Activated T-cell treated with anti-CD3 and anti-CD28 coated beads, Interleukin-2, amount 50 U/mL, for 4 hours (primary cell): ENCODE results near the gene CHMP2B. TPM values are rescaled to one million over a fixed set of nuclear protein-coding genes. Genes with fewer than 3 reads are reported as not detected.
"Not testable (repeated sequence)": the region's sequence is repeated elsewhere in the genome, so short reads cannot be mapped to it uniquely, and the experiment has no call there.

Experiments used
- ATAC-seq, 2 donors: fragments of 200-7000 bp; cut with Tn5 transposase; one replicate each; pipeline ENCODE4 v1.10.0; 2021
- DNase-seq: peaks from one replicate; pipeline ENCODE4 v3.0.0-alpha.2; 2020
- H3K27me3 Mint-ChIP-seq: one replicate; pipeline ENCODE4 v1.8.0; 2021; ENCODE audit warnings: low read depth, mixed read lengths
- H3K36me3 Mint-ChIP-seq: one replicate; pipeline ENCODE4 v1.8.0; 2022; ENCODE audit warnings: mixed read lengths; ENCODE audit not compliant: insufficient read depth
- H3K4me1 Mint-ChIP-seq: one replicate; pipeline ENCODE4 v1.8.0; 2021; ENCODE audit warnings: low read depth, mixed read lengths
- H3K4me3 Mint-ChIP-seq: one replicate; pipeline ENCODE4 v1.8.0; 2021; ENCODE audit warnings: mild to moderate bottlenecking, moderate library complexity, mixed read lengths
- H3K9me3 Mint-ChIP-seq: one replicate; pipeline ENCODE4 v1.8.0; 2021; ENCODE audit warnings: mixed read lengths
- total RNA-seq, 3 donors: library from RNA; stranded (reverse); gene quantifications; one replicate each; pipeline ENCODE4 v1.2.1, GENCODE V29; 2021

CHMP2B gene
- total RNA-seq, 3 donors from 2014 or later = 32.4 to 40.0 (median 38.1) TPM

DNA sequence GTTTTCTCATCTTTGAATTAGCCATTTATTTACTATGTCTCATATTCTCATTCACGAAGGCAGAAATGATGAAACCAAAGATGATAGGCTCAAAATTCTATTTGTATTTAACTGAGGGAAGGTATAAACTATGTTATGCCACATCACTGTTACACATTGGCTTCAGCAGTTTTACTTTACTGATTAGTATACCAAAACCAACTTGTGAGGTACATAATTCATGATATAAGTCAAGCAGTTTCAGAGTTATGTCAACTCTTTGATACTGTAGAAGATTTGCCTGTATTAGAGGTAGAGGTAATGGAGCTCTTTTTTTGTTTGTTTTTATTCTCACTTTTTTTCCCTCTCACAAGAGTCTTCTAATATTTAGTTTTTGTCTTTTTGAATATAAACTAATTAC is 22.9 kb downstream of the CHMP2B start:
- H3K9me3 Mint-ChIP-seq = no peaks in the 10 kb centered on the region
- H3K4me1 Mint-ChIP-seq = peaks cover 3% of the 10 kb centered on the region
- ATAC-seq (no peak), DNase-seq (no peak)
- no peak overlapping the region for H3K4me3 Mint-ChIP-seq
- H3K36me3 Mint-ChIP-seq = peaks cover 37% of the 10 kb centered on the region
- H3K27me3 Mint-ChIP-seq = no peaks in the 10 kb centered on the region

DNA sequence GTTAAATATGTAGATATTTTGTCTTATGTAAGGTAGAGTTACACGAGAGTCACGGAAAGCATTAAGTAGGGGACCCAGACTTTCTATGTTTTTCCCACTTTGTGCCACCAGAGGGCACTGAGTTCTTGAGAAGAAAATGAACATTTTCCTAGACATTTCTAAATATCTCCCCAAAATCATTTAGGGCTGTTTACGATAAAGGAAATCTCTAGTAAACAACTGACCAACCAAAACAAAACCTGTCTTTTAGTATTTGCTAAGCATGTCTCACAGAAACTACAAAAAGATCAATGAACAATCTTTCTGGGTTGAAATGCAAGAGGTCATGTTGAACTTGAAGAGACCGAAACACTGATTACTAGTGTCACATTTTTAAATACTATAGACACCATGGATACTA is 33.2 kb downstream of the CHMP2B start:
- Mint-ChIP-seq H3K9me3 (no peaks in the 10 kb centered on the region), H3K36me3 (peaks cover 4% of the 10 kb centered on the region), H3K4me1 (no peaks in the 10 kb centered on the region), H3K4me3 (no peak overlapping the region), H3K27me3 (no peaks in the 10 kb centered on the region)
- peak; percentile 5 for DNase-seq
- no peak for ATAC-seq

DNA sequence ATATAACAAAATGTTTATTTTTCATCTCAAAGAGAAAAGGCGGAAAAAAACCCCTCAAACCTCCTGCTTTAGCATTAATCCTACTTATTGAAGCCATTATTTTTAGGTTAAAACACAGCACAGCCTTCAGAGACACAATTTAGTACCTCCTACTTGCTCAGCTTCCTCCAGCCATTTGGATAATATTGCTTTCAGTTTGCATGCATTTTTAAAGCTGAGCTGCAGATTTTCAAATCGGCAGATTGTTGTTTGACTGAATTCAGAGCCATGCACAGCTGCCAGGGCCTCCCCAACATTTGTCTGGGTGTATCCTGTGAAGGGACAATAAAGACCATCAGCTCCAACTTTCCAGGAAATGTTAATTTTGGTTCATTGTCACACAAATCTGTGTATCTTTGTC is 34.8 kb downstream of the CHMP2B start:
- Mint-ChIP-seq H3K27me3 (no peaks in the 10 kb centered on the region), H3K9me3 (no peaks in the 10 kb centered on the region), H3K4me1 (no peaks in the 10 kb centered on the region), H3K4me3 (no peak overlapping the region), H3K36me3 (no peaks in the 10 kb centered on the region)
- no peak for ATAC-seq
- DNase-seq = no peak

DNA sequence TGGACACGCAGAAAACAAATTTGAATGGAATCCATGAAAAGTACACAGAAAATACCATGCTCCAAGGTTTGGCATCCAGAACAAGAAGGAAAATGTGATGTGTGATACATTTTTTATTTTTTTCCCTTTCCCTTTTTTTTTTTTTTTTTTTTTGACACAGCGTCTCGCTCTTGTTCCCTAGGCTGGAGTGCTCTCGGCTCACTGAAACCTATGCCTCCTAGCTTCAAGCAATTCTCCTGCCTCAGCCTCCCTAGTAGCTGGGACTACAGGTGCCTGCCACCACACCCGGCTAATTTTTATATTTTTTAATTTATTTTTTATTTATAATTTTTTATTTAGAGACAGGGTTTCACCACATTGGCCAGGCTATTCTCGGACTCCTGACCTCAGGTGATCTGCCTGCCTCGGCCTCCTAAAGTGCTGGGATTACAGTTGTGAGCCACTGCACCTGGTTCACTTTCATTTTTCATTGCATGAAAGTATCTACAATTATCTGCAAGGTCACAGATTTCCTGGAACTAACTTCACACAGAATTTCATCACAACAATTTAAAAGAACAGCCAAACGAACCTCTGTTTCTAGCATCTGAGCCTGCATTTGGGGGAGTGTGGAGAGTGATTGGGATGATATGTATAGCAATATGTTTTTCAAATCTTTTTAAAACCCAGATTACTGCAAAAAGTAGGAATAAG is 41.0 kb downstream of the CHMP2B start:
- no peak overlapping the region for H3K4me3 Mint-ChIP-seq
- no peaks in the 10 kb centered on the region for H3K27me3 Mint-ChIP-seq
- H3K9me3 Mint-ChIP-seq = no peaks in the 10 kb centered on the region
- DNase-seq (no peak), ATAC-seq (no peak)
- H3K4me1 Mint-ChIP-seq = peaks cover 14% of the 10 kb centered on the region
- H3K36me3 Mint-ChIP-seq = no peaks in the 10 kb centered on the region

DNA sequence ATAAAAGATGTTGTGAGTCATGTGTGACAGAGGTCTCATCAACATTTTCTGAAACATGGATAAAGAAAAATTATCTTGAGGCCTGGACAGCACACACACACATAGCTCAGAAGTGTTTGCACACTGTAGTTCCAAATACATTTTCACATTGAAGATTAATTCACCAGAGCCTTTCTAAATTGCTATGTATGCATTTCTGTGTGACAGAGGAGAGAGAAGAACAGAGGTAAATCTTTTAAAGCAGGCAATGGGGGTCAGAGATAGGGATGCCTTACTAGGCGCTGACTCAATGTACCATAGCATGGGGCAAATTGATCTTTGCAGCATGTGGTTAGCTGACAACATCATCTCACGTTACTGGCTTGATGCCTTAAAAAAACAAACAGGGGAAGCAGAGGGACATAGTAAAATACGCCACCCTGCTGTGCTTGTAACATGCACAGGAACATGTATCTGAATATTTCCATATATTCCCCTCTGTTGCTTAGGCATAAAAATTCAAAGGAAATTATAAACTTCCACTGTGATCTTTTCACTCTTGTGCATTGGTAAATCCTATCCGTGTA is 41.6 kb downstream of the CHMP2B start:
- Mint-ChIP-seq H3K36me3 (no peaks in the 10 kb centered on the region), H3K9me3 (no peaks in the 10 kb centered on the region), H3K4me3 (no peak overlapping the region), H3K27me3 (no peaks in the 10 kb centered on the region), H3K4me1 (peaks cover 15% of the 10 kb centered on the region)
- DNase-seq = no peak
- no peak for ATAC-seq

DNA sequence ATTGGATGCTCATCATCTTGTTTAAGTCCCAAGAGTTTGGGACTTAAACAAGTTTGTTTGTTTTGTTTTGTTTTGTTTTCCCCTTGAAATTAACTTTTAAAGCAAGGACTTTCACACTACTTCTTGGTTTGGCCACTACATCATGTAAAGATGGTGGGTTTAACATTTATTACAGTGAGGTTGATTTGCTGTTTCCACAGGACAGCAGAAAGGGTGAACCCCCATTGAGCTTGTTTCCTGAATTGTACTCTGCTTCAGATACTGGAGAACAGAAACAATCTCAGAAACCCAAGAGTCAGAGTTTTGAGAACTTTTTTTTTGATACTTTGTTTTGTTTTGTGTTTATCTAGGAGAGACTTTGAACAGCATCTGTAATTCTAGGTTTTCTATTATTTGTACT is 42.6 kb downstream of the CHMP2B start:
- H3K4me3 Mint-ChIP-seq = no peak overlapping the region
- no peak for ATAC-seq
- no peaks in the 10 kb centered on the region for H3K36me3 Mint-ChIP-seq
- H3K4me1 Mint-ChIP-seq = peaks cover 15% of the 10 kb centered on the region
- no peaks in the 10 kb centered on the region for H3K27me3 Mint-ChIP-seq
- DNase-seq = no peak
- no peaks in the 10 kb centered on the region for H3K9me3 Mint-ChIP-seq

DNA sequence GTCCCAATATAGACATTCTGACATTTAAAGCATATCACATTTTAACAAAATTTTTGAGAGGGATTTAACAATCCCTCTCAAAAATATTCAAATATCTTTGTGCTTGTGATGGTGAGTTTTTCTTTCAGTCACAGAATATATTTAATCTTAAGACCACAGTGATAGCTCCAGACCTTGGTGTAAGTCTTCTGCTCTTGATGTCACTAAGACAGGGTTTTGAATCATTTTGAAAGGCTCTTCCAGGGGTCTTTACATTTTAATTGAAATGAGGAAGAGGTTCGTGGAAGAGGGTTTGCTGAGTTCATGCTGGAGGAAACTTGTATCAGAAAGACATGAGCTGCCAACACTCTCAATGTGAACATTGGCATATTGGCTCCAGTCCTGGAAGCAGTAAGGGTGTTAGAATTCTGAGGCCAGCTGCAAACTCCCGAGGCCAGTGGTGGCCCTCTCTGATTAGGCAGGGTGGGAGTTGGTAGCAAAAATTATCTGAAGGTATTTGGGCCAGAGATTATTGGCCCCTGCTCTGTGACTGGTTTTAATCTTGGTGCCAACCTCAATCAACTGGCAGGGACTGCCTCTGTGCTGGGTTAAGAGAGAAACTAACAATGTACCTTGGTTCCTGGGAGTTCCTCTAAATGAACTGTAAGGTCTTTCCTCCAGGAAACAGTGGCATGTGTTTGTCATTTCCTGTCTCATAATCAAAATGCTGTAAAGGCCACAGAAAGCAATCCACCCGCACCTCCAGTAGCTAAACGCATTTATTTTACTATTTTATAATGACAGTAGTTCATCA is 44.0 kb downstream of the CHMP2B start:
- Mint-ChIP-seq H3K4me1 (peaks cover 15% of the 10 kb centered on the region), H3K36me3 (no peaks in the 10 kb centered on the region), H3K27me3 (no peaks in the 10 kb centered on the region), H3K9me3 (no peaks in the 10 kb centered on the region), H3K4me3 (no peak overlapping the region)
- ATAC-seq (peak in 1 of 2 donors; percentile 38), DNase-seq (no peak)

DNA sequence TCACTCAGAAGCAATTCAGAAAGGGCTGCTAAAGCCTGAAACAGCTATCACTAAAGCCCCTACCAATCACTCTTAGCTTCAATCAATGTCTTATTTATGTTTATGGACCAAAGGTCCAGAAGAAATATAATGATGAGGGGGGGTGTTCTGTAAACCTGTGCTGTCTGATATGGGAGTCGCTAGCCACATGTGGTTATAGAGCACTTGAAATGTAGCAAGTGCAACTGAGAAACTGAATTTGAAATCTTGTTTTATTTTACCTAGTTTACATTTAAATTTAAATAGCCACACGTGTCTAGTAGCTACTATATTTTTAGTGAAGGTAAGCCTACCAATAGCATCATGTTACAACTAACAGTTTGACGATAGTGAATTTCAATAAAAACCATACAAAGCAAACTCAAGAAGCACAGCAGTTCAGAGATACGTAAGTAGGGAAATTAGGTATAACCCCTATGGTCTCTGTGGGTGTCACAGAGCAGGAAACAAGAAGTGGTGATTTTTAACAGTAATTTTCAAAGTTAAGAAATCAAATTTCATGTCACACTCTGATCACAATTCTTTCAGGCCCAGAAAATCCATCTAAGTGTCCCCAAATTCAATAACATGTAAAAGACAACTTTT is 45.7 kb downstream of the CHMP2B start:
- ATAC-seq = peak; percentile 18 to 32
- no peaks in the 10 kb centered on the region for H3K9me3 Mint-ChIP-seq
- H3K27me3 Mint-ChIP-seq = no peaks in the 10 kb centered on the region
- peaks cover 15% of the 10 kb centered on the region for H3K4me1 Mint-ChIP-seq
- no peak for DNase-seq
- H3K4me3 Mint-ChIP-seq = no peak overlapping the region
- no peaks in the 10 kb centered on the region for H3K36me3 Mint-ChIP-seq

DNA sequence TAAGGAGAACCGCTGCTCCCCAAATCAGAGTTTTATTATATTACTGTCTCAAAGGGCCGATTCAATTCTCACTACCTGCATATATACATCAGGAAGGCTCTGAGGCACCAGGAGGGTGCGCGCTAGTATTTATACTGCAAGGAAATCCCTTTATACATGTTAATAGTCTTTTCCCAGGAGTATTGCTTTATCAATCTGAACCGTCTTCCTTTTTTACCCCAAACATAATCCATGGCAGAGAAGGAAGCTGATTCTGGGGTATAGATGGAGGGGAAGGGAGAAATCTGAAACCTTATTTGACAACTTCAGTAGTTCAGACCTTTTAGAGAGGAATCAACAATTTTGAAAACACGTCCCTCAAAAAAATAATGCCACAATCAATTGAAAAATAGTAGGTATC is 49.4 kb downstream of the CHMP2B start, which contains the start of gene POU1F1:
Gene POU1F1 (minus strand): TSS at position 101 of the 400 bp plus-strand sequence. CDS start 122 bp downstream, outside the sequence.
- DNase-seq (no peak), ATAC-seq (no peak)
- no peaks in the 10 kb centered on the region for H3K9me3 Mint-ChIP-seq
- peaks cover under 1% of the 10 kb centered on the region for H3K27me3 Mint-ChIP-seq
- H3K36me3 Mint-ChIP-seq = no peaks in the 10 kb centered on the region
- no peak within 1 kb of the TSS for H3K4me3 Mint-ChIP-seq
- H3K4me1 Mint-ChIP-seq = peaks cover 6% of the 10 kb centered on the region

DNA sequence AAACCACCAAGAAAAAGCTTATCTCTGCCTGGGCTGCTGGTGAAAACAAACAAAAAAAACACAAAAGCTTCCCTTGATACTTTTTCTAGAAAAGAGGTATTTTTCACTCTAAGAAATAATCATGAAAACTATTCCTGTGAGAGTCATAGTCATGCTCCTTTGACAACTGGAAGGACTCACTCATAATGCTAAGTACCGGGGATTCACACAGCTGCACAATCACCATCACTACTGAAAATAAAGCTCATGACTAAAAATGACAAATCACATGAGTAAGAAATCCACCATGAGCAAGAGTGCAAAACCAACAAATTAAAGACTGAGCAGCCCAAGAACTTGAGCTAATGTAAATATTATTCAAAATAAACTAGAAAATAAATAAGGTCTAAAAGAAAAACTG is 59.9 kb downstream of the CHMP2B start:
- Mint-ChIP-seq H3K4me1 (no peaks in the 10 kb centered on the region), H3K4me3 (no peak overlapping the region), H3K27me3 (peaks cover 6% of the 10 kb centered on the region), H3K9me3 (no peaks in the 10 kb centered on the region), H3K36me3 (no peaks in the 10 kb centered on the region)
- DNase-seq = no peak
- peak; percentile 46 to 51 for ATAC-seq

DNA sequence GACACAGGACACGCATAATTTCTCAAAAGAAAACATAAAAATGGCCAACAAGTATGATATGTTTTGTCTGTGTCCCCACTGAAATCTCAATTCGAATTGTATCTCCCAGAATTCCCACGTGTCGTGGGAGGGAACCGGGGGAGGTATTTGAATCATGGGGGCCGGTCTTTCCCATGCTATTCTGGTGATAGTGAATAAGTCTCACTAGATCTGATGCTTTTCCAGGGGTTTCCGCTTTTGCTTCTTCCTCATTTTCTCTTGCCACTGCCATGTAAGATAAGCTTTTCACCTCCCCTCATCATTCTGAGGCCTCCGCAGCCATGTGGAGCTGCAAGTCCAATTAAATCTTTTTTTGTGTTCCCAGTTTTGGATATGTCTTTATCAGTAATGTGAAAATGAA is 61.3 kb downstream of the CHMP2B start:
- Mint-ChIP-seq H3K9me3 (no peaks in the 10 kb centered on the region), H3K36me3 (no peaks in the 10 kb centered on the region), H3K27me3 (peaks cover 6% of the 10 kb centered on the region), H3K4me3 (no peak overlapping the region), H3K4me1 (no peaks in the 10 kb centered on the region)
- DNase-seq (no peak), ATAC-seq (no peak)

DNA sequence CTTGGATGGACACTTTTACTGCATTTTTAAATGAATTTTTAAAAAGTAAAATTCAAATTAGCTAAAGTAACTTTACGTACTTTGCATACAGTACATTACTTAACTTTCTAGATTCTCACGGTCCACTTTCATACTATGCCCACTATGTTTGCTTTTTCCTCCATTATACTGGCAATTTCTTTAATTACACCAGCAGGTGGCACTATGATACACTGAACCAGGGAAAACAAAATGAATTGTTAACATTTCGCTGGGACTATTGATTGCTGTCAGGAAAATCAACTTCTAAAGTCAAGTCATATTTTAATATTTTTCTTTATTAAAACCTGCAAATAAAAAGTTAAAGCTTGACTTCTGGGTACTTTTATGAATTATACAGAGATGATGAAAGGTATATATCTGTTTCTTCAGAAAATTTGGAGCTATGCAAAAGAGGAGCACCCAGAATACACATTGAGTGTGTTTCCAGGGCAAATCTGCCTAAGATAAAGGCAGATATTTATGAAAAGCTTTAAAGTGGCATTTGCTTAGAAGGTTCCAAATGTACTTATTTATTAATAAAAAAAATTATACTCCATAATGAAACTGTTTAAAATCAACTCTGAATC is 71.1 kb downstream of the CHMP2B start:
- no peaks in the 10 kb centered on the region for H3K4me1 Mint-ChIP-seq
- ATAC-seq (peak in 1 of 2 donors; percentile 53), DNase-seq (no peak)
- no peaks in the 10 kb centered on the region for H3K36me3 Mint-ChIP-seq
- no peaks in the 10 kb centered on the region for H3K9me3 Mint-ChIP-seq
- no peaks in the 10 kb centered on the region for H3K27me3 Mint-ChIP-seq
- H3K4me3 Mint-ChIP-seq = no peak overlapping the region

DNA sequence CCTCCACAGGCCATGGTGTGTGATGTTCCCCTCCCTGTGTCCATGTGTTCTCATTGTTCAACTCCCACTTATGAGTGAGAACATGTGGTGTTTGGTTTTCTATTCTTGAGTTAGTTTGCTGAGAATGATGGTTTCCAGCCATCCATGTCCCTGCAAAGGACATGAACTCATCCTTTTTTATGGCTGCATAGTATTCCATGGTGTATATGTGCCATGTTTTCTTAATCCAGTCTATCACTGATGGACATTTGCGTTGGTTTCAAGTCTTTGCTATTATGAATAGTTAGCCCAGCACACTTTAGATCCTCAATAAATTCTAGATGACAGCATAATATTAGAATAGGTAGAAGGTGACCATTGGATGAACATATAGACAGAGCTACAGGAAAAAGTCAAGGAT is 77.9 kb downstream of the CHMP2B start:
- H3K4me3 Mint-ChIP-seq, H3K36me3 Mint-ChIP-seq, ATAC-seq, H3K9me3 Mint-ChIP-seq, H3K4me1 Mint-ChIP-seq, DNase-seq, H3K27me3 Mint-ChIP-seq: not testable (repeated sequence)
